ENCODE measurements around the gene DAP.

- no peak for TF ChIP-seq CTCF (conservative IDR thresholded peaks at IDR 0.05; ENCODE audit: low read depth, low read length)
- TF ChIP-seq EZH2 (IDR thresholded peaks at IDR 0.05; ENCODE audit: borderline replicate concordance, low read depth, low read length, poor library complexity, severe bottlenecking), result no peak
Measured at GRCh38 chr5:10707198-10708142, 53.6 kb downstream of the DAP start.

All from A673 (cell line).